ENCODE results near the gene MACROD1. TPM values are rescaled to one million over a fixed set of nuclear protein-coding genes. Genes with fewer than 3 reads are reported as not detected.
A peak's percentile ranks its signal among the peaks of the same experiment; 100 is the strongest.

The MACROD1 gene
- total RNA-seq (2014; rRNA removed; shearing (Covaris generic); ENCODE audit: low replicate concordance): 5.4 TPM in 1 of 2 replicates, not detected in the other

GRCh38 chr11:64165842-64166635, at the start of gene MACROD1:
Gene MACROD1, minus strand, starts transcription at chr11:64166113. Its CDS starts 119 bp downstream, at chr11:64165994.
- peak within 1 kb of the TSS; percentile 67 for H3K4me3 ChIP-seq (ENCODE audit: low read length)
- no peaks in the 10 kb centered on the region for H3K79me2 ChIP-seq (ENCODE audit: low read length)
- peak; percentile 77 for DNase-seq
- H3K9me2 ChIP-seq (replicated peaks; ENCODE audit: insufficient read depth, low read length): no peaks in the 10 kb centered on the region
- no peaks in the 10 kb centered on the region for H3K9me3 ChIP-seq (ENCODE audit: low read length)
- no peaks in the 10 kb centered on the region for H3K27me3 ChIP-seq (ENCODE audit: low read length)
- peak within 1 kb of the TSS; percentile 78 for H3K4me2 ChIP-seq (ENCODE audit: low read depth, low read length, poor library complexity, severe bottlenecking)
- peaks cover 12% of the 10 kb centered on the region for H3K4me1 ChIP-seq (ENCODE audit: low read length)
- H2AFZ ChIP-seq (ENCODE audit: low read length): peak within 1 kb of the TSS; percentile 95
- H3K9ac ChIP-seq (ENCODE audit: low read length): peak within 1 kb of the TSS; percentile 61
- no peaks in the 10 kb centered on the region for H3K36me3 ChIP-seq (ENCODE audit: insufficient read depth, low read length)
- H4K20me1 ChIP-seq (ENCODE audit: insufficient read depth, low read depth, low read length): no peaks in the 10 kb centered on the region
- no peak within 1 kb of the TSS for H3K27ac ChIP-seq (ENCODE audit: low read length)

GRCh38 chr11:64211181-64211872, 45.4 kb upstream of the MACROD1 start:
- H3K27me3 ChIP-seq (ENCODE audit: low read length): no peaks in the 10 kb centered on the region

GRCh38 chr11:64210301-64211020, 44.5 kb upstream of the MACROD1 start:
- Histone ChIP-seq H3K4me2 (ENCODE audit: low read depth, low read length, poor library complexity, severe bottlenecking) (no peak overlapping the region), H3K9me2 (replicated peaks; ENCODE audit: insufficient read depth, low read length) (no peaks in the 10 kb centered on the region), H3K9ac (ENCODE audit: low read length) (no peak overlapping the region), H4K20me1 (ENCODE audit: insufficient read depth, low read depth, low read length) (peaks cover 8% of the 10 kb centered on the region; the same call in 1 of the 2 replicates), H3K79me2 (ENCODE audit: low read length) (peaks cover 15% of the 10 kb centered on the region; the same call in 1 of the 2 replicates), H3K27ac (ENCODE audit: low read length) (no peak overlapping the region), H3K27me3 (ENCODE audit: low read length) (no peaks in the 10 kb centered on the region), H3K36me3 (ENCODE audit: insufficient read depth, low read length) (peaks cover 14% of the 10 kb centered on the region; the same call in 1 of the 2 replicates), H2AFZ (ENCODE audit: low read length) (no peak overlapping the region), H3K4me1 (ENCODE audit: low read length) (peaks cover 73% of the 10 kb centered on the region), H3K9me3 (ENCODE audit: low read length) (no peaks in the 10 kb centered on the region), H3K4me3 (ENCODE audit: low read length) (no peak overlapping the region)
- no peak for DNase-seq

More at GRCh38 chr11:64211181-64211872, 45.4 kb upstream of the MACROD1 start:
- DNase-seq: no peak
- Histone ChIP-seq H3K9me2 (replicated peaks; ENCODE audit: insufficient read depth, low read length) (no peaks in the 10 kb centered on the region), H3K9me3 (ENCODE audit: low read length) (no peaks in the 10 kb centered on the region), H3K4me3 (ENCODE audit: low read length) (no peak overlapping the region), H3K4me2 (ENCODE audit: low read depth, low read length, poor library complexity, severe bottlenecking) (no peak overlapping the region), H3K79me2 (ENCODE audit: low read length) (peaks cover 12% of the 10 kb centered on the region; the same call in 1 of the 2 replicates), H3K9ac (ENCODE audit: low read length) (no peak overlapping the region), H2AFZ (ENCODE audit: low read length) (no peak overlapping the region), H3K36me3 (ENCODE audit: insufficient read depth, low read length) (peaks cover 14% of the 10 kb centered on the region; the same call in 1 of the 2 replicates), H3K27ac (ENCODE audit: low read length) (no peak overlapping the region), H3K4me1 (ENCODE audit: low read length) (peaks cover 71% of the 10 kb centered on the region), H4K20me1 (ENCODE audit: insufficient read depth, low read depth, low read length) (peaks cover 8% of the 10 kb centered on the region; the same call in 1 of the 2 replicates)

- H3K27ac ChIP-seq (ENCODE audit: low read length): no peak overlapping the region
- peaks cover 14% of the 10 kb centered on the region; the same call in 1 of the 2 replicates for H3K36me3 ChIP-seq (ENCODE audit: insufficient read depth, low read length)
- H3K4me1 ChIP-seq (ENCODE audit: low read length): peaks cover 73% of the 10 kb centered on the region
- H2AFZ ChIP-seq (ENCODE audit: low read length): no peak overlapping the region
- no peaks in the 10 kb centered on the region for H3K9me3 ChIP-seq (ENCODE audit: low read length)
- no peak overlapping the region for H3K4me3 ChIP-seq (ENCODE audit: low read length)
- H3K9ac ChIP-seq (ENCODE audit: low read length): no peak overlapping the region
- H3K79me2 ChIP-seq (ENCODE audit: low read length): peaks cover 18% of the 10 kb centered on the region; the same call in 1 of the 2 replicates
- no peak for DNase-seq
- H4K20me1 ChIP-seq (ENCODE audit: insufficient read depth, low read depth, low read length): peaks cover 8% of the 10 kb centered on the region; the same call in 1 of the 2 replicates
- no peaks in the 10 kb centered on the region for H3K27me3 ChIP-seq (ENCODE audit: low read length)
- no peaks in the 10 kb centered on the region for H3K9me2 ChIP-seq (replicated peaks; ENCODE audit: insufficient read depth, low read length)
- no peak overlapping the region for H3K4me2 ChIP-seq (ENCODE audit: low read depth, low read length, poor library complexity, severe bottlenecking)
Measured at GRCh38 chr11:64209563-64209843, 43.6 kb upstream of the MACROD1 start.

DNA sequence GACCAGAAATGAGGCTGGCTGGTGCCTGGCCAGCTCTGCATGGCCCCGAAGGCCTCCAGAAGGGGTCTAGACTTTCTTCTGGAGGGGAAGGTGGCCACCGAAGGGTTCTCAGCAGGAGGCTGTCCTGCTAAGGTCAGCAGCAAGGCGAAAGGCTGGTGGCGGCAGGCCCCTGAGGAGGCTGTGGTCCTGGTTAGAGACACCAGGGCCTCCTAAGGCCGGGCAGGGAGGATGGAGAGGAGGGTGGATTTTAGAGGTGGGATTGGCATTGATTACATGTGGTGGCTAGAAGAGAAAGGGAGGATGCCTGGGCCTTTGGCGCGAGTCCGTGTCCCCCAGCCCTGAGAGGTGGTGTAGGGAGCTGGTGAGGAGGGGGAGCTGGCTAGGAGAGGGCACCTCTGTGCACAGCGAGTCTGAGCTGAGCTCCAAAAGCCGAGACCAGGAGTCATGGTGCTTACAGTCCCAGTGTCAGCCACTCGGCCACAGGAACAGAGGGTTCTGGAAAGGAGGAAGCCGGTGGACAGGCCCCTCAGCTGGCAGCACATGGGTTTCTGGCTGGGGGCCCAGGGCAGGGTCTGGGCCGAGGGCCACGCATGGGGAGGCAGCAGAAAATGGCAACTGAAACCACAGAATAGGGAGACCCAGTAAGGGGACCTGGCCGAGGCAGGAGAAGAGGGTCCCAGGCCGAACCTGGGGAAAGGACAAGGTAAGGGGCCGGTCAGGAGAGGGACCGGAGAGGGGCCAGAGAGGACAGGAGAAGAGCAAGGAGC, 43.1 kb upstream of the MACROD1 start:
- H3K4me1 ChIP-seq (ENCODE audit: low read length): peaks cover 73% of the 10 kb centered on the region
- peaks cover 15% of the 10 kb centered on the region; the same call in 1 of the 2 replicates for H3K36me3 ChIP-seq (ENCODE audit: insufficient read depth, low read length)
- H3K9ac ChIP-seq (ENCODE audit: low read length): peak overlapping the region; percentile 91; the same call in 1 of the 2 replicates
- H3K9me3 ChIP-seq (ENCODE audit: low read length): no peaks in the 10 kb centered on the region
- H3K4me3 ChIP-seq (ENCODE audit: low read length): no peak overlapping the region
- no peaks in the 10 kb centered on the region for H3K27me3 ChIP-seq (ENCODE audit: low read length)
- H4K20me1 ChIP-seq (ENCODE audit: insufficient read depth, low read depth, low read length): peaks cover 8% of the 10 kb centered on the region; the same call in 1 of the 2 replicates
- no peak for DNase-seq
- H3K27ac ChIP-seq (ENCODE audit: low read length): peak overlapping the region; percentile 92; the same call in 1 of the 2 replicates
- peaks cover 18% of the 10 kb centered on the region; the same call in 1 of the 2 replicates for H3K79me2 ChIP-seq (ENCODE audit: low read length)
- H3K4me2 ChIP-seq (ENCODE audit: low read depth, low read length, poor library complexity, severe bottlenecking): no peak overlapping the region
- H3K9me2 ChIP-seq (replicated peaks; ENCODE audit: insufficient read depth, low read length): no peaks in the 10 kb centered on the region
- no peak overlapping the region for H2AFZ ChIP-seq (ENCODE audit: low read length)

DNA sequence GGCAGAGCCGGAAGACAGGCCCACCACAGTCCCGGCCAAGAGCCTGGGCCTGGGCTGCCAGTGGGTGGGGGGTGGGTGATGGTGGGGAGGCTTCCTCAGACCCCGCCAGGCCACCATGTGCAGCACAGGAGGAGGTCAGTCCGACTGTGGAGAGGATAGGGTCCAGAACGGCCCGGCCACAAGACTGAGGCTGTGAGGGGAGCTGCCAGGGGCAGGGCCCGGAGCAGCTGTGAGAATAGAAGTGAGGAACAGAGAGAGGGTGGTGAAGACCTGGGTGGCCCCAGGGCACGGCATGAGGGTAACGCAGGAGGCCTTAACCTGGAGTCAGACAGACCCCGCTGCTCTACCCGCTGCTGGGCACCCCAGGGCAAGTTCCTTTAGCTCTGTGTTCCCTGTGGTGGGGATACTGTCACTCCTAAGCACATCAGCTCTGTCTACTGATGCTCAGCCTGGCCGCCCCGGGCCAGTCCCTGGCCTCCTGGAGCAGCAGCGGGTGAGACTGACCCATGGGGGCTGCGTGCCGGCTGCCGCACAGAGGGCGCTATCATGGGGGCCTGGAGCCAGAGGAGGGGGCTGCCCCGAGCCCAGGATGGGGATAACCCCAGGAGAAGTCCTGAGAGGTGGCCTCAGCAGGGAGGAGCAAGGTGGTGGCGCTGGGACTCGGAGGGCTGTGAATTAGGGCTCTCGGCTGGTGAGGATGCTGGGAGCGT, 42.3 kb upstream of the MACROD1 start:
- peaks cover 74% of the 10 kb centered on the region for H3K4me1 ChIP-seq (ENCODE audit: low read length)
- peak overlapping the region; percentile 90 for H3K4me2 ChIP-seq (ENCODE audit: low read depth, low read length, poor library complexity, severe bottlenecking)
- H3K36me3 ChIP-seq (ENCODE audit: insufficient read depth, low read length): peaks cover 18% of the 10 kb centered on the region; the same call in 1 of the 2 replicates
- H3K27ac ChIP-seq (ENCODE audit: low read length): peak overlapping the region; percentile 92
- H4K20me1 ChIP-seq (ENCODE audit: insufficient read depth, low read depth, low read length): peaks cover 8% of the 10 kb centered on the region; the same call in 1 of the 2 replicates
- peak overlapping the region; percentile 82 for H3K4me3 ChIP-seq (ENCODE audit: low read length)
- no peak overlapping the region for H2AFZ ChIP-seq (ENCODE audit: low read length)
- no peaks in the 10 kb centered on the region for H3K27me3 ChIP-seq (ENCODE audit: low read length)
- H3K9me2 ChIP-seq (replicated peaks; ENCODE audit: insufficient read depth, low read length): no peaks in the 10 kb centered on the region
- peak overlapping the region; percentile 91 for H3K9ac ChIP-seq (ENCODE audit: low read length)
- H3K79me2 ChIP-seq (ENCODE audit: low read length): peaks cover 18% of the 10 kb centered on the region; the same call in 1 of the 2 replicates
- H3K9me3 ChIP-seq (ENCODE audit: low read length): no peaks in the 10 kb centered on the region
- DNase-seq: no peak

Measured in Karpas-422 (cell line).